Globus pallidus (tissue), 1 donor: ENCODE measurements around the gene PNMT.

Experiments used
- DNase-seq: peaks from one replicate; pipeline ENCODE4 v3.0.0-alpha.2; 2015; ENCODE audit warnings: low spot score

The PNMT gene

DNA sequence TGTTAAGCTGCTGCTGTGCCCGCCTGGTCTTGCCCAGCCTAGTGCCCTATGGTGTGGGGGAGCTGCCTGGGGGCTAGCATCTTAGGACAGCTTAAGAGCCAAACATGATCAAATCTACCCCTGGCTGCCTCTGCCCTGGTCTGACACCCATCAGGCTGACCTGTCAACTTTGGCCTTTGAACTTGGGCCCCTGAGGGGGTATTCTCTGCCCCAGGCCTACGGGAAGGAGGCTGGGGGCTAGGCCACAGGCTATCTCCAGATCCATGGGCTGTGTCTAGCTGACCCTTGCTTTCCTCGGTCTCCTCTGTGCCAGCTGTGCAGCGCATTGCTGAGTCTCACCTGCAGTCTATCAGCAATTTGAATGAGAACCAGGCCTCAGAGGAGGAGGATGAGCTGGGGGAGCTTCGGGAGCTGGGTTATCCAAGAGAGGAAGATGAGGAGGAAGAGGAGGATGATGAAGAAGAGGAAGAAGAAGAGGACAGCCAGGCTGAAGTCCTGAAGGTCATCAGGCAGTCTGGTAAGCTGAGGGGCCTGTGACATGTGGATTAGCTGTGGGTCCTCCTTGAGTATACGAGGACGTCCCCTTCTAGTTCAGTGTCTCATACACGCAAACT is 34.6 kb upstream of the PNMT start:
- no peak for DNase-seq

DNA sequence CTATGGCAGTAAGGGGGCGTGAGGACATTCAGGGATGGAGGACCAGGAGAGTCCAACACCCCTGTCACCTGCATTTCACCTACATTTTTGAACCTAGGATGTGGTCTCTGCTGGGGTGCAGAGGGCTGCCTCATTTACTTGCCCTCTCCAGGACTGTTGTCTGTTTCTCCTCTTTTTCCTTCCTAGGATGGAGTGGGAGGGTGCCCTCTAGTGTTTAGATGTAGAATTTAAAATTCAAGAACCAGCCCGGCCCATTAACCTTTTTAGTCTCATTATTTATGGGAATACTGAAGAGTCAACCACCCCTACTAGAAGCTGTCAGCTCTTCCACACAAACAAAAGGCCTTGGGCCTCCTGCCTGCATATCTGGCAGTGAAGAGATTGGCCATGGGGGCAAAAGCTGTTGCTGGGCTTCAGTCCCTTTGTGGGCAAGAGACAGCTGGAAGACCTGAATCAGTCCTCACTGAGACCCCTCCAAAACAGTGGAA is 33.8 kb upstream of the PNMT start:
- DNase-seq, result peak; percentile 60

- no peak for DNase-seq
Observed at GRCh38 chr17:39635614-39636176, 32.6 kb upstream of the PNMT start.

DNA sequence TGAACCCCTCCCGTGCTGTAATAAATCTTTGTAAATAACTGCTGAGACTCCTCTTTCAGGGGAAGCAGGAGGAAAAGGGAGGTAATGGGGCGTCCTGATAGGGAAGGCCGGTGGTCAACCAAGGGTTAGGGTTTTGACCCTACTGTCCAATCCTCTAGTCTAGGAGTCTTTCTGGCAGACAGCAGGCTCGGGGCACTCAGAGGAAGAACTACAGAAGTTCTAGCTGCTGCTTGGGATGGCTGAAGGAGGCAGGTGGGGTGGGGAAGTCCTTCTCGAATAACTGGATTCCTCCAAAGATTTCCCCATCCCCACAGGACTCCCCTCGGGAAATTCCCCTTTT is 31.7 kb upstream of the PNMT start:
- no peak for DNase-seq

DNA sequence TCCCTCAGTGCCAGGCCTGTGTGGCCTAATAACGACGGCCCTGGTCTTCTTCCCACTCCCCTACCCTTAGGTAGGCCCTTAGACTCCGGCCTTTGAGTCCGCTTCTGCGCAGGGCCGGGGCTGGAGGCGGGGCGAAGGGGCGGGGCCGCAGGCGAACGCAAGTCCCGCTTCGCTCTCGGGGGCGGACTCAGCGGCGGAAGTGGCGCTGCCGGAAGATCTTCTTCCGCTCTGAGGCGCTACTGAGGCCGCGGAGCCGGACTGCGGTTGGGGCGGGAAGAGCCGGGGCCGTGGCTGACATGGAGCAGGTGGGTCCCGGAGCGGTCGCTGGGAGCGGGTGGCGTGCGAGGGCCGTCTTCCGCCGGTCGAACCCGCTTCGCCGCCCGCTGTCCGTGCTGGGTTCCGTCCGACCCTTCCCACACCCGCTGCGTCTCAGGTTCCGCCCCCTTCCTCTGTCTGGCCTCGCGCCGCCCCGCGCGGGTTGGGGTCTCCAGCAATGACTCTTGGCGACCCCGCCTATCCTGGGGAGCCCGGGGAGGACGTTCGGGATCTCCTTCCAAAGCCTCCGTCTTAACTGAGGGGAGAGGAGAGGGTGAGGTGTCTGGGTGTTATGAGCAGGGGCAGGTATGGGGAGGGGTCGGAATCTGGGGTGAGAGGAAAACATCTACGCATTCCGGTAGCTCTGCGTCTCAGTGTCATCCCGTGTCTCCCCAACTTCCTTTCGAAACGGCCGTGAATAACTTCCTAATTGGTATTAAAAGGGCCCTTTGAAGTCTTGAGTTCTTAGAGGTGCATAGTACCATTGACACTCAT is 31.1 kb upstream of the PNMT start, which contains the start of gene STARD3:
Gene STARD3, plus strand, starts transcription at position 218 of the 810 bp plus-strand sequence. CDS start 16,388 bp downstream, outside the sequence.
- peak; percentile 90 for DNase-seq

GRCh38 chr17:39638317-39638716 is 29.9 kb upstream of the PNMT start:
- DNase-seq, result no peak

DNA sequence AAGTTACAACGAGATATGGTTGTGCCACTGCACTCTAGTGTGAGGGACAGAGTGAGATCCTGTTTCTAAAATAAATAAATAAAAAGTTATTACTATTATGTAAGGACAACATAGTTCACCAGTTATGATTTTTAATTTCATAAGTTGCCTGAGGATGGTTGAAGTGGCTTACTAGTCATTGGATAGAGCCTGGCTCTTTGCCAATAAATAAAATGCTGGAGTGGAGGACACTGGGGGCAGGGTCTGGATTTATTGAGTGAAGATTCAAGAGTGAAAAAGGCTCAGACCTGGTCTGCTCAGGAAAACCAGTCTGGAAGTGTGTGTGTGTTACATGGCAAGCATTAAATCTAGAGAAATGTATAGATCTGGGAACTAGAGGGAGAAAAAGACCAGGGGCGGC is 29.2 kb upstream of the PNMT start:
- no peak for DNase-seq

DNA sequence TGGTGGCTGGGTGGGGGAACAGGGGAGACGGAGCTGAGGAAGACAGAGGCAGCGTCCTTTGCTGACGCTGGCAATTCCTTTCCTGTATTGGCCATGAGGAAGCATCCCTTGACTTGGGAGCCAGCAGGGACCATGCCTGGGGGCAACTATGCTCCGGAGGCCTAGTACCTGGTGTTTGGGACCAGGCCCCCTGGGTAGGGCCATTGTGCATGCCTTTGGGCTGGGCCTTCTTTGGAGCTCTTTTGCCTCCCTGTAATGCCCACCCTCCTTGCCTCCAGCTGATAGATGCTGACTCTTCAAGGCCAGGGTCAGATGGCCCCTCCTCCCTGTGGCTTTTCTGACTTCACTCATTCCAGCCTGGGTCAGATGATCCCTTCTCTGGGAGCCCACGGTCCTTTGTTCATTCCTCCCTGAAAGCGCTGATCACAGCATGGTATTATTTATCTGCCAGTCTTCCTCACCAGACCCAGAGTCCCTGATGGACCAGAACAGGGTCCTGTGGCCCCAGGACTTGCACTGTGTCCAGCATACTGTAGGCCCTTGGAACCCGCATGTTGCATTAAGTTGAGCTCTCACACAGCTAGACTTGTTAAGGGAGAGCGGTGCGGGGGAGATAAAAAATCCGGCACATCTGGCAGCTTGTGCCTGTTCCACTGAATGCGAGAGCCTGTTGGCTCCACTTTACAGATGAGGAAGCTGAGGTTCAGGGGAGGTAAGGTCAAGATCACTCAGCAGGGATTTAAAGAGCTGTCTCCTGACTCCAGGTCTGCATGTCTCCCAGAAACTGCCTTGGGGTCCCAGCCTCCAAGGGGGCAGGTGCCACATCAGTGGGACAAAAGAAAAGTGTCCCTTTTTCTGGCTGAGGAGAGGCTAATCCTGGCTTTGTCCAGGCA is 28.4 kb upstream of the PNMT start:
- no peak for DNase-seq

GRCh38 chr17:39640591-39641031 is 27.6 kb upstream of the PNMT start:
- DNase-seq, result no peak

GRCh38 chr17:39641097-39641496 is 27.2 kb upstream of the PNMT start:
- DNase-seq, result no peak

DNA sequence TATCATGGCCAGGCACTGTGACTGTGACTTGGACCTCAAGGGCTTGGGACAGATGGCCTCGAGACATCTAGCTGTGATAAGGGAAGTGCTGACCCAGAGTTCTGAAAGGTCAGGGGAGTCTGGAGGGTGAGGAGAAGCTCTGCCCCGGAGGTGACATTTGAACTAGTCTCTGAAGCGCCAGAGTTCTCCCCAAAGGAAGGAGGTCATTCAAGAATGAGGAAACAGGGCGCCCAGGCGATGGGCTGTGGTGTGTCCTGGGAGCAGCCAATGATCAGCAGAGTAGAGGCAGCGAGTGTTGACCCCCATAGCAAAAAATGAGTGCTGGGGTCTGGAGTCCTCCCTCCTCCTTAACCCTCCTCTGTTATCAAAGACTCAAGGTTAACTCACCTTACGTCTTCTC is 26.4 kb upstream of the PNMT start:
- no peak for DNase-seq

- DNase-seq, result no peak
Observed at GRCh38 chr17:39642291-39643074, 25.8 kb upstream of the PNMT start.

GRCh38 chr17:39643271-39643670 is 25.0 kb upstream of the PNMT start:
- DNase-seq, result no peak

- DNase-seq, result no peak
Observed at GRCh38 chr17:39647256-39647655, 21.0 kb upstream of the PNMT start.

- DNase-seq, result no peak
Observed at GRCh38 chr17:39648616-39649366, 19.5 kb upstream of the PNMT start.

- no peak for DNase-seq
Observed at GRCh38 chr17:39650121-39650579, 18.1 kb upstream of the PNMT start.

- DNase-seq, result no peak
Observed at GRCh38 chr17:39651923-39652586, 16.2 kb upstream of the PNMT start.

GRCh38 chr17:39652587-39653315 is 15.5 kb upstream of the PNMT start:
- peak; percentile 88 for DNase-seq

DNA sequence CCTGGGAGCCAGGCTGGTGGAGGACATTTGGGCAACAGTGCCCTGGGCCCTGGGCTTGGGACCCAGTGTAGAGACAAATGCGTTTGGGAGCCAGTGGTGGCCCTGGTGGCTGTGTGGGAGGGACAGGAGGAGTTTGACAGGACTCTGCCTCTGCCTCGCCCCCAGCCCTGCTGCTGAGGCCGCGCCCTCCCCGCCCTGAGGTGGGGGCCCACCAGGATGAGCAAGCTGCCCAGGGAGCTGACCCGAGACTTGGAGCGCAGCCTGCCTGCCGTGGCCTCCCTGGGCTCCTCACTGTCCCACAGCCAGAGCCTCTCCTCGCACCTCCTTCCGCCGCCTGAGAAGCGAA is 15.0 kb upstream of the PNMT start:
- no peak for DNase-seq
